Islet precursor cell (in vitro differentiated cells): Measurements from ENCODE around the gene NOS1.

ENCODE experiments used
- DNase-seq: peaks from one replicate; pipeline ENCODE4 v3.0.0-alpha.2; 2018

Gene NOS1

DNA sequence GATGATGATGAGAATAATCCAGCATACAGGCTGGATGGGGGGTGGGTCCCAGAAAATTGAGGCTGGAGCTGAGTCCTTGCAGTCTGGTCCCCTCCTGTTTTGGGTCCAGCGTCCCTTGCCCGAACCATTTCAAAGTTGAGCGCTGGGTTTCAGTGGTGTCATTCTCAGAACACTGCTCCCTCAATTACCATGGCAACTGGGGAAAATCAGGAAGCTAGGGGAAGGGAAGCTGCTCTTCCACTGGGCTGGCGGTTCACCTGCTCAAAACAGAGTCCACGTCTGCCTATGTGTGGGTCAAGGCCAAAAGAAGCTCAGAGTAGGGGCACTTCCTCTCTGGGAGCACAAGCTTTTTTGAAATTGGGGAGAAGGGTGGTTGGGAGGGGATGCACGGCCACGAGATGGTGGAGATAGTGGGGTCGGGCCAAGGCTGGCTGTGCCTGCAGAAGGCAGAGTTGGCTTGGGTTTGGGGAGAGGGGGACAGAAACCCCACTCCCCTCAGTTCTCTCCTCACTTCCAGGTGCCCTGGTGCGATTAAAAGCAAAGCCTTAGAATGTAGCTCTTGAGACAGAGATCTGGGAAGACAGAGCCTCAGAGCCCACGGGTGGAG is 1.7 kb upstream of the NOS1 start:
- no peak for DNase-seq

DNA sequence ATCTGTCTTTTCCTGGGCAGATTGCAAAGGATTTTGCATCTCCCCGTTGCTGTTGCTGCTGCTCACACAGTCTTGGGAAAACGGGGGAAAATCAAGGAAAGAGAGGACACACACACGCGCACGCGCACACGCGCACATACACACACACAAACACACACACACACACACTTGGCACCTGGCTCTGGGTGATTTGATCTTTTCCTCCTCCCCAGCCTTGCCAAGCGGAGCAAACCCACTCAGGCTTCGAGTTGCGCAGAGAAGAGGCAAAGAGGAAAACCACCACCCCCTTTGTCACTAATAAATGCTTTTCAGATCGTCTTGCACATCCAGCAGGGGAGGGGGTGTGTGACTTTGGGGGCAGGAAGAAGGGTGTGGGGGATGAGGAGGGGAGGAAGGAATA is 965 bp upstream of the NOS1 start:
- no peak for DNase-seq

DNA sequence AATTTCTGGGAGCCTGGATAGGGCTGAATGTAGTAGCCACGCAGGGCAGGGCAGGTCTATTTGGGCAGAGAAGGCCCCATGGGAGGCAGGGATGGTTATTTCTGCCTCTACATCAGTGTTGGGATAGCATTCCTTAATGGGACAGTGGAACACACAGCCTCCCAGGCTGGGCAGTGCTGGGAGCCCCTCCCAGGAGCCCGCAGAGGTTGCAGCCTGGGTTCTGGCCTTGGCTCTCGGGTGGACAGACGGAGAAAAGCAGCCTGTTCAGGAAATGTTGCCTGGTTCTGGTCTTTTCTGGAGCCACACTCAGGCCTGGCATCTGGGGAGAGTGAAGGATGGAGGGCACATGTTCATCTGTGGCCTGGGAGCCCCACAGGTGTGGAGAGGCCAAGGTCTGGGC is 479 bp upstream of the NOS1 start:
- no peak for DNase-seq

DNA sequence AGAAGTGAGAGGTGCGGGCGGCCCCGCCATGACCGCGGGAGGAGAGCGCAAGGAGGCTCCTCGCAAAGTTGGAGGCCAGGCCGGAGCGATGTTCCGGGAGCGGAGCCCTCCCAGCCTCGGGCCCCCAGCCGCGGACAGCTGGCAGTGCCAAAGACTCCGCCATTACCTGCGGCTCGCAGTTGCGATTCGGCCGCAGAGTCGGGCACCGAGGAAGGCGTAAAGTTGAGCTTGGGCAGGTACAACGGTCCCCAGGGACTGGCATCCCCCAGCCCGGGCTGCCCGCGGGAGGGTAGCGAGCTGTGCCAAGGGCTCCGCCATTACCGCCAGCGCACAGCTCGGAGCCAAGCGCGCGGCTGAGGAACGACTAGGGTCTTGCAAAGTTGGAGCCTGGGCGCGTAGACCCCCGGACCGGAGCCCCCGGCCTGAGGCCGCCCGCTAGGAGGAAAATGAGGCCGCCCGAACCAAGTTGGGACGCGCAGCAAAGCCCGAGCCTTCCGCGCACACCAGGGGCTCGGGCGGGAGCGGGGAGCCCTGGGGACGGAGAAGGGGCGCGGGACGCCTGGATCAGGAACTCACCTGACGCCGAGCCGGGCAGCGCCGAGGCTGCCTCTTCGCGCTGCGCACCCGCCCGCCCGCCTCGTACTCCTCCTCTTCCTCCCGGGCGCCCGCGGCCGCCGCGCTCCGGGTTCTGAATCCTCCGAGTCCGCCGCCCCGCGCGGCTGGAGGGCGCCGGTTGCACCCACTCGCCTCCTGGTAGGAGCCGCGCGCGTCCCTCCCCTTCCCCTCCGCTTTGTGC is 677 bp downstream of the NOS1 start:
- no peak for DNase-seq

DNA sequence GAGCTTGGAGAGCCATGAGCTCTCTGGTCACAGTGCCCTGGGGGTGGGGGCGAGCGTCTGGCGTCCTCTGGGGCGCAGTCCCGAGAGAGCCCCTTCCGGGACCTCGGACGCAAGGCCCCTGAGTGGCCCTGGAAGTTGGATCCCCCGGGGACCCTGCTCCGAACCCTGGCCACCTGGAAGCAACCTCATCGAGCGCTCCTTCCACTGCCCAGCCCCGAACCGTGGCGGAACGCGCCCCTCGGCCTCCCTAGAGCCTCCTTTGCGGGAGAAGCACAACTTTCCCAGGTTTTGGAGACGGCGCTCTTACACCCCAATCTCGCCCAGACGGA is 1.2 kb downstream of the NOS1 start:
- no peak for DNase-seq

- no peak for DNase-seq
Observed at GRCh38 chr12:117359029-117359845, 2.2 kb downstream of the NOS1 start.

DNA sequence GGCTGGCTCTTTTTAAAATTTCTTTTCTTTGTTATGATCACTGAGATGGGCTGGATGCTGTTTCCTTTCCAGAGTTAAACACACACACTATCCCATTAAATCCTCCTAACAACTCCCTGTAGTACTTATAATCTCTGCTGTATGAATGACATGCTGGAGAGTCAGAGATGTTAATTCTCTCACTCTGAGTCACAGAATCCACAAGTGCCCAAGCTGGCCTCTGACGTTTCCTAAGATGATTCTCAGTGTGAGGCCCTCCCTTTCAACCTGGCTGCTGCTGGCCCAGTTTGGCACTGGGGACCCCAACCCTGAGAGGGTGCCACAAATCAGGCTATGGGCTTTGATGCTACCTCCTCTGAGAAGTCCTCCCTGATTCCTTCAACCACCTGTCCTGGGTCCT is 5.4 kb downstream of the NOS1 start:
- DNase-seq = no peak

DNA sequence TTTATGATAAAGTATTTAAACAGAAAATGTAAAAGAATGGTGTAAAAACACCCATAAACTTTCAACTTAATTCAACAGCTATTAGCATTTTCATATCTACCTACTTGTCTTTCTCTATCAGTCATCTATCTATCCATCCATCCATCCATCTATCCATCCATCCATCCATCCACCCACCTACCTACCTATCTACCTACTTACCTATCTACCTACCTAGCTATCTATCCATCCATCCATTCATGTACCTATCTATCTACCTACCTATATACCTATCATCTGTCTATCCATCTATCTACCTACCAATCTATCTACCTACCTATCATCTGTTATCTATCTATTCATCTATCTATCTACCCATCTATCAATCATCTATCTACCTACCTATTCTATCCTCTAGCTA is 8.5 kb downstream of the NOS1 start:
- no peak for DNase-seq

GRCh38 chr12:117352206-117352605 is 9.2 kb downstream of the NOS1 start:
- DNase-seq = no peak

GRCh38 chr12:117350140-117350539 is 11.3 kb downstream of the NOS1 start:
- DNase-seq = no peak

GRCh38 chr12:117347588-117347987 is 13.8 kb downstream of the NOS1 start:
- DNase-seq = no peak

DNA sequence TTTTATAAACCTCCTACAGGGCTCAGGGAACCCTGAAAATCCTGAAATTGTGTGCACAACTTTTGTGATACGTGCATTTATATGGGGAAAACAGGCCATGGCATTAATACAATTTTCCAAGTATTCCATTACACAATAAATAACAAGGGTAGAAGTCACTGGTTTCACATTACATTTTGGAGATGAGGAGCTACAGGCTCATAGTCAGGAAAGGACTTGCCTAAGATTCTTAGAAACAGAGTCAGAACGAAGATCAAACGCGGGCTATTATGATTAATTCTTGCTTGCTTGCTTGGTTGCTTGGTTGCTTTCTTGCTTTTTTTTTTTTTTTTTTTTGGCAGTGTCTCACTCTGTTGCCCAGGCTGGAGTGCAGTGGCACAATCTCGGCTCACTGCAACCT is 16.7 kb downstream of the NOS1 start:
- DNase-seq = no peak

GRCh38 chr12:117343849-117344248 is 17.6 kb downstream of the NOS1 start:
- DNase-seq = no peak

GRCh38 chr12:117343296-117343695 is 18.1 kb downstream of the NOS1 start:
- no peak for DNase-seq

- no peak for DNase-seq
Observed at GRCh38 chr12:117342682-117343081, 18.7 kb downstream of the NOS1 start.

- DNase-seq = no peak
Observed at GRCh38 chr12:117342247-117342646, 19.2 kb downstream of the NOS1 start.

GRCh38 chr12:117339104-117339503 is 22.3 kb downstream of the NOS1 start:
- no peak for DNase-seq

DNA sequence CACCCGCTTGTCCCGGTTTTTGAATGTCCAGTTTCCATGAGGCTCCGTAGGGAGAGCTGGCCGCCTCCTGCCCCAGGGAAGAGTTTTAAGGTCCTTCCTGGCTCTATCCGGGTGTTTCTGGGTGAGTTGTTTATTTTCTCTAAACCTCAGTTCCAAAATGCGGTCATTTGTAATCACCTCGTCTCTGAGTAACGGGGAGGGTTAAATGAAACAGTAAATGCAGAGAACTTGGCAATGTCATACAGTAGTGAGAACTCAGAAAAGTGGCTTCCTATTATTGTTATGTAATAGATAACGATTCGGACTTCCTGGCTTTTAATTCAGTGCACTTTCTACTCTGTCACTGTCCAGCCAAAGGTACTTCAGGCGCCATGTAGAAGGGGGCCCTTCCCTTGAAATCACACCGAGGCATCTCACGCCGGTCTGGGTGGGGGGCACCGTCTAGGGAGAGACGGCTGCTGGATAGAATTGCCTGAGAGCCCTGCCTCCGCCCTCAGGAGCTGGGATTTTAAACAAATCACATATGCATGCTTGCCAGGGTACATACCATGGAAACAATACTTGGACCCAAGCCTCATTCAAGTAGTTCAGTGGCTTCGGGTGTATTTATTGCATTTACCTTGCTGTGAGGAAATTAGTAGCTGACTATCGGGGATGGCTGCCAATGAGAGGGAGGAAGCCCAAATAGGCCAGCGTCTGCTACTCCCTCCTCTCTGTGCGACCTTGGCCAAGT is 26.4 kb downstream of the NOS1 start:
- no peak for DNase-seq

- no peak for DNase-seq
Observed at GRCh38 chr12:117334051-117334450, 27.4 kb downstream of the NOS1 start.

DNA sequence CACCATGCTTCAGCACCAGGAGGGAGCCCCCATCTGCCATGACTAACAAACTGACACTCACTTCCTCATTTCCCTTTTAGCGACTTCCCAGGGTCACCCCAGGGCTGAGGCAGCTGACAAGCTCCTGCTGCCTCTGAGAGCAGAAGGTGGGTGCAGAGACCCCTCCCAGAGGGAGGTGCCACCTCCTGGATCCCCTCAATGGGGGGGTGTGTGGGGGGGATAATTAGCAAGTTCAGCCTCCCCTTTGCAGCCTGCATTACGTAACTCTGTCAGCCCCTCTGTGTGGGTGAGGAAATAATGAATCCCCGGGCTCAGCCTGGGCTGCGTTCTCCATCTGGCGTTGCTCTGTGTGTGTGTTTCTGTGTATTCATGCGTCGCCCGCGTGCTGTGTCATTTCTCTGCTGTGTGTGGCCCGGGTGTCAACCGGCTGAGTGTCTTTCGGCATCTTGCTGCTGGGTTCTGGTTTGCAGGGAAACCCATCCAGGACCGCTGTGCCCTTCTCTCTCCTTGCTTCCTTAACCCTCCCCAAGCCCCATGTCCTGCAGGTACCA is 28.0 kb downstream of the NOS1 start:
- no peak for DNase-seq

DNA sequence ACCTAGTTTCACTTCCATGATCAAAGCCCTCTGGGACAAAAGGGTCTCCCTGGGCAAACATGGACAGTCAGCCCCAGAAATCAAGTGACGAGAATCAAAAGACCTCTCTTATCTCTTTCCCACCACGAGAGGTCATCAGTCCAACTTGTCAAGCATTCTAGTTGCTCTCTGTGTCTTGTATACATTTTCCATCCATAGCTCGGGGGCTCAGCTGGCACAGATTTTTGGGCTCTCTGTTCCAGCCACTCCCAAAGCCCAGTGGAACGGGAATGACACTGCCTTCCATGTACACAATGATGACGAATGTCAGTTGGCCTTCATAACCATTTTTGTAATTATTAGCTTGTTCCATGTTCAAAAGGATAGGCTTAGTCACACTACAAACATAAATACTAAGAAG is 29.7 kb downstream of the NOS1 start:
- no peak for DNase-seq

GRCh38 chr12:117330441-117331113 is 30.8 kb downstream of the NOS1 start:
- no peak for DNase-seq

DNA sequence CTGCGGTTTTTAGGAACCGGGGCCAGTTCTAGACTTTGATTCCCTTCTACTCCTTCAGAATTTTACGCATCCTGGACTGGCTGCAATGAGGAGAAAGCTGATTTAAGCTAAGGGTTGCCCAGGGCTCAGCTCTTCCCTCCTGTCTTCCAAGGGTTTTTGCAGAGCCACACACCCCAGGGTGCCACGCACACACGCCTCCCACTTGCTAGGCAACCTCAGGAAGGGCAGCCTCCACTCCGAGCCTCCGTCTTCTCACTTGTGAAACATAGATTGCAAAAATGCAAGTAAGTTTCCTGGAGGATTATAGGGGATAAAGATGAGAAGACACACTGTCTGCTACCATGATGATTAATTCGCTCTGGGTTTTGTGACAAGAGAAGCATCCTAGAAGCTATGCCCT is 31.7 kb downstream of the NOS1 start:
- no peak for DNase-seq
